Inferior parietal cortex (tissue), 1 donor: ENCODE data around the gene AP1S3.
A peak's percentile ranks its signal among the peaks of the same experiment; 100 is the strongest.
"Not testable (repeated sequence)": the region's sequence is repeated elsewhere in the genome, so short reads cannot be mapped to it uniquely, and the experiment has no call there.

ENCODE experiments used
- DNase-seq: peaks from one replicate; pipeline ENCODE4 v3.0.0-alpha.2; 2016; ENCODE audit errors: extremely low spot score

AP1S3 gene

GRCh38 chr2:223801736-223802135 lies 35.6 kb downstream of the AP1S3 start:
- DNase-seq: no peak

DNA sequence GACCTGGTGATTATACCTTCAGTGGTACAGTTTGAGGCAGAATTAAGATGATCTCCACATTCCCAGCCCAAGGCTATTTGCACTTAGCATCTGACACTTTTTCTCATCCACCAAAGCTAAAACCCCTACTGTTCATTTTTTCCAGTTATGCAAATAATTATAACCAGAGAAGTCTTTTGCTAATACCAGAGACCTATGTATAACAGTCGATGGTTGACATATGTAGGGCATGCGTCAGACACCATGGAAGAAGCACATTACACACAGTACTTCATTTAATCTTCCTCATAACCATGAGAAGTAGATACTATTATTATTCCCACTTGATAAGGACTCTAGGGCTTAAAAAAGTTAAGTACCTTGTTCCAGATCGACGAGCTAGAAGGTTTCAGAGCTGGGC lies 36.5 kb downstream of the AP1S3 start:
- no peak for DNase-seq

GRCh38 chr2:223797811-223798721 lies 39.3 kb downstream of the AP1S3 start:
- peak; percentile 85 for DNase-seq

- no peak for DNase-seq
These were observed 40.3 kb downstream of the AP1S3 start for GRCh38 chr2:223797037-223797436.

GRCh38 chr2:223789423-223789822 lies 48.0 kb downstream of the AP1S3 start:
- DNase-seq: no peak

- no peak for DNase-seq
These were observed 48.6 kb downstream of the AP1S3 start for GRCh38 chr2:223788826-223789225.

- not testable (repeated sequence) for DNase-seq
These were observed 49.3 kb downstream of the AP1S3 start for GRCh38 chr2:223788106-223788505.

- no peak for DNase-seq
These were observed 50.0 kb downstream of the AP1S3 start for GRCh38 chr2:223787358-223787757.

GRCh38 chr2:223786943-223787342 lies 50.4 kb downstream of the AP1S3 start:
- DNase-seq: no peak

DNA sequence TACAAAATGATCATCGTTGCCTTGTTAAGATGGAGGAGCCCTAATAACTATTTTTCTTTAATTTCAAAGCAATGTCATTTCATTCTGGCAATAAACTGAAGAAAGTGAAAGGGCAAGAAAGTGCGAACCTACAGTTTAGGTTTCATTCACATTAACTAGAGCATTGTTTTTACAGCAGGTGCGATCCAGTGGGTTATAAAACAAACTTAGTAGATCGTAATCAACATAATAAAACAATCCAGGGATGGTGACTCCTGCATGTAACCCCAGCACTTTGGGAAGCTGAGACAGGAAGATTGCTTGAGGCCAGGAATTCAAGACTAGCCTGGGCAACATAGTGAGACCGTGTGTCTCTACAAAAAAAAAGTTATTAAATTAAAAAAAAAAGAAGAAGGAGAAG lies 51.1 kb downstream of the AP1S3 start:
- DNase-seq: no peak

DNA sequence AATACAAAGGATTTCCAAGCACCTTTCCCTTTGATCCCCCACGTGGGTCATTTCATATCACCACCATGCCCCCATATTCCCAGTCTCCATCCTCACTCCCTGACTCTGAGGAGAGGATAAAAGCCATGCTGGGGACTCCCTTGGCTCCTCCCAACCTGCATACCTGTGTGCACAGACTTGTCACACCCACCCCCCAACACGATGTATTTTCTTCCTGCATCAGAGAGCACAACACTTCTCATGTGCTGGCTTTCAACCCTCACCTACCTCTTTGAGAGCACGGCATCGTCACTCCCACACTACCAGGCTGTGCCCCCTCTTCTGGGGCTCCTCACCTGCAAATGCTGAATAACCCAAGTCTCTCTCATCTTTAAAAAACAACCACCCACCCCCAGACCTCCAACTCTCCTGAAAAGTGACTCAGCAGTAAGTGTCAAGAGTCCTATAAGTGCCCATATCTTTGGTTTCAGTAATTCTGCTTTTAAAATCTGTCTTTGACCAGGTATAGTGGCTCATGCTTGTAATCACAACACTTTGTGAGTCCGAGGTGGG lies 53.1 kb downstream of the AP1S3 start:
- no peak for DNase-seq

- no peak for DNase-seq
These were observed 54.8 kb downstream of the AP1S3 start for GRCh38 chr2:223782629-223783028.

DNA sequence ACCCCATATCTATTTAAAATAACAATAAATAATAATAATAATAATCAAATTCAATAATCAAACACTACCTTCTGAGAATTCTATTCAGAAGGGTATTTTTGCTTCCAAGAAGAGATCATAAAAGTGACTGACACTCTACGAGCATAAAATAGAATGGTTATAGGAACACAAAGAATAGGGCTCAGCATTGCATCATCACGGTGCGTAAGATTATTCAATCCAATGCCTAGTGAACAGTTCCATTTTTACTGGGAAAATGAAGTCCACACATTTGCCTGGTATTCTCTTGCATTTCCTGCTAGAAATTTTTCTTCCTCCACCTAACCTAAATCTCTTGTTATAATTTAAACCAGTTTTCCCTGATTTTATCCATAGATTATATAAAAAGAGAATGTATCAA lies 55.8 kb downstream of the AP1S3 start:
- DNase-seq: no peak

DNA sequence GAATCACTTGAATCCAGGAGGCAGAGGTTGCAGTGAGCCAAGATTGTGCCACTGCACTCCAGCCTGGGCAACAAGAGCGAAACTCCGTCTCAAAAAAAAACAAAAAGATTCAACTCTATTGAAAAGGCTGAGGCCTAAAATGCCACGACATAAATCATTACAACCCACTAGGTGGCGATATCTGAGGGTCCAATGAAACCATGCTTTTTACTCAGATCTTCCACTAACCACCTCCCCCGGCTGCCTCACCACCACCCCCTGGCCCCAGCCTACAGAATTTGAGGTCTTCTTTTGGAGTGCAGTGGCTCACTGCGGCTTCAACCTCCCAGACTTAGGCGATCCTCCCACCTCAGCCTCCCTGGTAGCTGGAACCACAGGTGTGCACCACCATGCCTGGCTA lies 57.5 kb downstream of the AP1S3 start:
- DNase-seq: no peak

DNA sequence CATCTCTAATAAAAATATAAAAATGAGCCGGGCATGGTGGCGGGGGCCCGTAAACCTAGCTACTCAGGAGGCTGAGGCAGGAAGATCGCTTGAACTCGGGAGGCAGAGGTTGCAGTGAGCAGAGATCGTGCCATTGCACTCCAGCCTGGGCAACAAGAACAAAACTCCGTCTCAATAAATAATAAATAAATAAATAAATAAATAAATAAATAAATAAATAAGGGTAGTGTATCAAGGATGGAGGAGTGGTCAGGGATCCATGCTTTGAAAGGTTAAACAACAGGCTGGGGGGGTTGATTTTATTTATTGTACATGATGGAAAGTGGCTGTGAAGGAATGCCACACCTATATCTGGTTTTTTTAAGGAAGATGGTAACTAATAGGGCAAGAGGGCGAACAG lies 63.2 kb downstream of the AP1S3 start:
- no peak for DNase-seq

GRCh38 chr2:223772363-223772762 lies 65.0 kb downstream of the AP1S3 start:
- DNase-seq: no peak

- DNase-seq: no peak
These were observed 65.9 kb downstream of the AP1S3 start for GRCh38 chr2:223771475-223771874.

- DNase-seq: no peak
These were observed 69.2 kb downstream of the AP1S3 start for GRCh38 chr2:223768179-223768578.

GRCh38 chr2:223767341-223767740 lies 70.0 kb downstream of the AP1S3 start:
- no peak for DNase-seq

DNA sequence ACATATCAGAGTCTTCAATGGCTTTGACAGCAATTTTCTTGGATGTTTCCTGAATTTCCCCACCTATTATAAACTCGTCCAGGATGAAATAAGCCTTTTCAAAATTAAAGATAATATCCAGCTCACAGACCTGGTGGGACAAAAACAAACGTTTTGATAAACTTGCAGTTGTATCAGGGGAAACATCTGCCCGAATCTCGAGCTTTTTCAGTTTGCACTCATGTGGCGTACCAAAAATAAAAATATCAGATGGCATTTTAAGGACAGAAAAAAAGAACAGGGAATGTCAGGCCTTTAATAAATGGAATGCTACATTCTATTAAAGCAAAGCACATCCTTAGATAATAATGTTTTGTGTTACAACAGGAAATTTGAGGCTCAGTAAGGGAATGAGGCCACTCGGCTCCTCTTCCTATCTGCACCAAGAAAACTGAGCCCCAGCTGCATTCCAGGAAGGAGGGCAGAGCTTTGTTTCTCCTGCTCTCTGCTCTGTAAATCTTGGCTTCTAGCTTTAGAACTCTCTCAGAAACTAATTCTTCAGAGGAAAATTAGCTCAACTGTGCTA lies 72.1 kb downstream of the AP1S3 start:
- DNase-seq: no peak

GRCh38 chr2:223764796-223765195 lies 72.6 kb downstream of the AP1S3 start:
- DNase-seq: no peak

DNA sequence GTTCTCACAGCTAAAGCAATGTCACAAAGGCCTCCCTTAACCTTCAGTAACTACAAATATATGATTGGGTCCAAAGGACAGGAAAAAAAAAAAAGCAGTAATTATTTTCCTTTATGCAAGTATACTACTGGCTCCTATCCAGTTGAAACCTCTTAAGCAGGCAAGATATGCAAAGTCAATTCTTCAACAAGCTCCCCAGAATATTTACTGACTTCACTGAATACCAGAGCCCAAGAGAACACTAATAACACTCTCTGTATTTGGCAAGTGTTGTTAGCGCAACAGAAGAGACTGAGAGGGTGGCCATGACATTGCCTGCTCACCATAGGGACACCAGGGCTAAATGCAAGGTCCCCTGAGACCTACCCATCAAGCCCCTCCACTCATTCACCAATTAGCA lies 74.5 kb downstream of the AP1S3 start:
- DNase-seq: no peak

- DNase-seq: not testable (repeated sequence)
These were observed 75.6 kb downstream of the AP1S3 start for GRCh38 chr2:223761746-223762145.
